ENCODE results near the gene PKP2.

Gene PKP2

GRCh38 chr12:32896432-32897280 is at the start of gene PKP2:
TSS of gene PKP2 (minus strand) at chr12:32896777. CDS start at chr12:32896731, 46 bp downstream.
- Histone ChIP-seq H4K20me1 (ENCODE audit: insufficient read depth, low read length) (no peaks in the 10 kb centered on the region), H3K9me2 (ENCODE audit: low read depth, low read length) (no peaks in the 10 kb centered on the region), H3K4me1 (ENCODE audit: insufficient read depth, low read length, severe bottlenecking) (no peaks in the 10 kb centered on the region), H2AFZ (ENCODE audit: low read length) (no peak within 1 kb of the TSS), H3K79me2 (ENCODE audit: insufficient read depth, low read length) (no peaks in the 10 kb centered on the region), H3K9me3 (ENCODE audit: low read length) (no peaks in the 10 kb centered on the region), H3K9ac (ENCODE audit: low read length) (no peak within 1 kb of the TSS), H3F3A (ENCODE audit: insufficient read depth, low read length) (no peaks in the 10 kb centered on the region), H3K4me2 (ENCODE audit: low read length) (no peak within 1 kb of the TSS), H3K36me3 (ENCODE audit: insufficient read depth, low read length) (no peaks in the 10 kb centered on the region), H3K4me3 (ENCODE audit: low read depth, low read length, poor library complexity, severe bottlenecking) (no peak within 1 kb of the TSS), H3K27me3 (ENCODE audit: insufficient read depth, low read length) (no peaks in the 10 kb centered on the region), H3K27ac (ENCODE audit: low read depth, low read length, poor library complexity, severe bottlenecking) (no peak within 1 kb of the TSS)
- TF ChIP-seq CTCF (IDR thresholded peaks at IDR 0.05; ENCODE audit: low read length) (no peak), EZH2 (IDR thresholded peaks at IDR 0.05; ENCODE audit: borderline replicate concordance, low read length) (no peak)

- H3K27ac ChIP-seq (ENCODE audit: low read depth, low read length, poor library complexity, severe bottlenecking): no peak overlapping the region
- no peaks in the 10 kb centered on the region for H3K9me2 ChIP-seq (ENCODE audit: low read depth, low read length)
- no peak overlapping the region for H3K9ac ChIP-seq (ENCODE audit: low read length)
- H3K4me1 ChIP-seq (ENCODE audit: insufficient read depth, low read length, severe bottlenecking): no peaks in the 10 kb centered on the region
- H3K79me2 ChIP-seq (ENCODE audit: insufficient read depth, low read length): no peaks in the 10 kb centered on the region
- H3K27me3 ChIP-seq (ENCODE audit: insufficient read depth, low read length): no peaks in the 10 kb centered on the region
- H3K9me3 ChIP-seq (ENCODE audit: low read length): no peaks in the 10 kb centered on the region
- no peak overlapping the region for H3K4me3 ChIP-seq (ENCODE audit: low read depth, low read length, poor library complexity, severe bottlenecking)
- H3K36me3 ChIP-seq (ENCODE audit: insufficient read depth, low read length): no peaks in the 10 kb centered on the region
- no peak for TF ChIP-seq CTCF (IDR thresholded peaks at IDR 0.05; ENCODE audit: low read length)
- H2AFZ ChIP-seq (ENCODE audit: low read length): no peak overlapping the region
- no peaks in the 10 kb centered on the region for H4K20me1 ChIP-seq (ENCODE audit: insufficient read depth, low read length)
- no peaks in the 10 kb centered on the region for H3F3A ChIP-seq (ENCODE audit: insufficient read depth, low read length)
- H3K4me2 ChIP-seq (ENCODE audit: low read length): no peak overlapping the region
These were observed 47.6 kb upstream of the PKP2 start for GRCh38 chr12:32944195-32944594.

GRCh38 chr12:32939801-32940200 is 43.2 kb upstream of the PKP2 start:
- H2AFZ ChIP-seq (ENCODE audit: low read length): no peak overlapping the region
- H3K36me3 ChIP-seq (ENCODE audit: insufficient read depth, low read length): no peaks in the 10 kb centered on the region
- no peaks in the 10 kb centered on the region for H3K79me2 ChIP-seq (ENCODE audit: insufficient read depth, low read length)
- no peaks in the 10 kb centered on the region for H3F3A ChIP-seq (ENCODE audit: insufficient read depth, low read length)
- H3K4me2 ChIP-seq (ENCODE audit: low read length): no peak overlapping the region
- no peaks in the 10 kb centered on the region for H4K20me1 ChIP-seq (ENCODE audit: insufficient read depth, low read length)
- no peak overlapping the region for H3K4me3 ChIP-seq (ENCODE audit: low read depth, low read length, poor library complexity, severe bottlenecking)
- no peak overlapping the region for H3K27ac ChIP-seq (ENCODE audit: low read depth, low read length, poor library complexity, severe bottlenecking)
- no peaks in the 10 kb centered on the region for H3K9me2 ChIP-seq (ENCODE audit: low read depth, low read length)
- no peak for TF ChIP-seq EZH2 (IDR thresholded peaks at IDR 0.05; ENCODE audit: borderline replicate concordance, low read length)
- TF ChIP-seq CTCF (IDR thresholded peaks at IDR 0.05; ENCODE audit: low read length): no peak
- H3K9me3 ChIP-seq (ENCODE audit: low read length): no peaks in the 10 kb centered on the region
- no peaks in the 10 kb centered on the region for H3K4me1 ChIP-seq (ENCODE audit: insufficient read depth, low read length, severe bottlenecking)
- H3K27me3 ChIP-seq (ENCODE audit: insufficient read depth, low read length): no peaks in the 10 kb centered on the region
- H3K9ac ChIP-seq (ENCODE audit: low read length): no peak overlapping the region
